Endothelial cell of umbilical vein (primary cell): ENCODE results near the gene FBH1.

Experiments used
- EZH2 ChIP-seq: IDR thresholded peaks from 2 replicates; pipeline ENCODE4 v1.6.1; 2012; ENCODE audit warnings: borderline replicate concordance, low read depth, mild to moderate bottlenecking, moderate library complexity, low read length, inconsistent platforms; ENCODE audit not compliant: severe bottlenecking
- MYC ChIP-seq: IDR thresholded peaks from one replicate; pipeline ENCODE4 v1.6.1; 2011; ENCODE audit warnings: mild to moderate bottlenecking, low read depth, low read length
- POLR2A ChIP-seq: IDR thresholded peaks from 2 replicates; pipeline ENCODE4 v1.6.1; 2012; ENCODE audit warnings: low read depth, mild to moderate bottlenecking, control low read depth, low read length
- TF ChIP-seq, protein P1 (sequence below), 2 donors: IDR thresholded peaks; 1 replicate in 1 of 2; 2 replicates in 1 of 2; pipeline ENCODE4 v1.5.1; 2011; ENCODE audit warnings: low read length in 2 of 2, mild to moderate bottlenecking in 2 of 2, moderate library complexity in 2 of 2, control low read depth in 1 of 2, inconsistent platforms in 1 of 2, low read depth in 1 of 2; ENCODE audit not compliant: insufficient read depth in 1 of 2; ENCODE audit errors: extremely low read depth in 1 of 2
- TF ChIP-seq, protein P2 (sequence below): IDR thresholded peaks from 2 replicates; pipeline ENCODE4 v1.6.1; 2011; ENCODE audit not compliant: insufficient read depth, insufficient read length

DNA sequence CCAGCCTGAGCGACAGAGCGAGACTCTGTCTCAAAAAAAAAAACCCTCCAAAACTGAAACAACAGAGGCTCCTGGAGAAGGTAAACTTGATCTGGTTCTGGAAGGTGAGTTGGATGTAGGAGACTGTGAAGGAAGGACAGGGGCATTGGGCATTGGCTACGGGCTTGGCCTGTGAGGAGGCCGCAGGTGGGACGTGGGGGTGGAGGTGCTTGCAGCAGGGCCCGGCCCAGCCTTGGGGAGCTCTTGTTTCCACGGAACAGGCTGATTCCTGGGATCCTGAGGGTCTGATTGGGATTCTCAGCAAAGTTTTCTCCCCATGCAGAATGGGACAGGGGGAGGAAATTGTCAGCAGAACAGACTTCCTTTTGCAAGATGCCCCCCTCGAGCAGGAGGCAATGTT, 56.7 kb downstream of the FBH1 start:
- TF ChIP-seq, protein P1, sequence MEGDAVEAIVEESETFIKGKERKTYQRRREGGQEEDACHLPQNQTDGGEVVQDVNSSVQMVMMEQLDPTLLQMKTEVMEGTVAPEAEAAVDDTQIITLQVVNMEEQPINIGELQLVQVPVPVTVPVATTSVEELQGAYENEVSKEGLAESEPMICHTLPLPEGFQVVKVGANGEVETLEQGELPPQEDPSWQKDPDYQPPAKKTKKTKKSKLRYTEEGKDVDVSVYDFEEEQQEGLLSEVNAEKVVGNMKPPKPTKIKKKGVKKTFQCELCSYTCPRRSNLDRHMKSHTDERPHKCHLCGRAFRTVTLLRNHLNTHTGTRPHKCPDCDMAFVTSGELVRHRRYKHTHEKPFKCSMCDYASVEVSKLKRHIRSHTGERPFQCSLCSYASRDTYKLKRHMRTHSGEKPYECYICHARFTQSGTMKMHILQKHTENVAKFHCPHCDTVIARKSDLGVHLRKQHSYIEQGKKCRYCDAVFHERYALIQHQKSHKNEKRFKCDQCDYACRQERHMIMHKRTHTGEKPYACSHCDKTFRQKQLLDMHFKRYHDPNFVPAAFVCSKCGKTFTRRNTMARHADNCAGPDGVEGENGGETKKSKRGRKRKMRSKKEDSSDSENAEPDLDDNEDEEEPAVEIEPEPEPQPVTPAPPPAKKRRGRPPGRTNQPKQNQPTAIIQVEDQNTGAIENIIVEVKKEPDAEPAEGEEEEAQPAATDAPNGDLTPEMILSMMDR (IDR thresholded peaks at IDR 0.05; ENCODE audit: extremely low read depth in 1 of 2, insufficient read depth in 1 of 2, low read depth in 1 of 2, low read length in 2 of 2): no peak
- no peak for TF ChIP-seq EZH2
- no peak for TF ChIP-seq MYC
- TF ChIP-seq POLR2A: no peak
- TF ChIP-seq, protein P2, sequence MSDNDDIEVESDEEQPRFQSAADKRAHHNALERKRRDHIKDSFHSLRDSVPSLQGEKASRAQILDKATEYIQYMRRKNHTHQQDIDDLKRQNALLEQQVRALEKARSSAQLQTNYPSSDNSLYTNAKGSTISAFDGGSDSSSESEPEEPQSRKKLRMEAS: no peak
